ENCODE data around the gene CRABP1.

DNA sequence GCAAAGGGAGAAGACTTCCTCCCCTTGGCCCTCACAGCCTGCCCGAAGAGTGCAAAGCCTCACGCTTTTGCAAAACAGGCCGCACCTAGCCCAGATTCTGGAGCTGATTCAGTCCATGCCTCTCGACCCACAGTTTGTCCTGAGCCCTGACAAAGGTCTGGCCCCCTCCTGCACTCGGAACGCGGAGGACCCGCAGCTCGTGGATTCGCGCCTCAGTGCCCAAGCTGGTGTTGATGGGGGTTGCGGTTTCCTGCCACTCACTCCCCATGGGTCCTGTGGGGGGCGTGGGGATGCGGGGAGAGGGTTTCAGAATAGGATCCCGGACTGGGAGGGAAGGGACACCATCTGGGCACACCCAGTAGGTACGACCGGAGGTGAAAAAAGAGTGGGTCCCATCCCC, 594 bp upstream of the CRABP1 start:
- TF ChIP-seq POLR2AphosphoS5 (IDR thresholded peaks at IDR 0.05; ENCODE audit: low read depth, low read length) (no peak), TAF1 (IDR thresholded peaks at IDR 0.05; ENCODE audit: borderline replicate concordance, insufficient read depth, low read length) (no peak), FOXP2 (optimal IDR thresholded peaks at IDR 0.05; ENCODE audit: borderline replicate concordance, extremely low read depth, extremely low read length, insufficient read depth) (no peak), SIN3A (IDR thresholded peaks at IDR 0.05; ENCODE audit: borderline replicate concordance, insufficient read depth, low read length) (no peak)
- TF ChIP-seq, protein P1, sequence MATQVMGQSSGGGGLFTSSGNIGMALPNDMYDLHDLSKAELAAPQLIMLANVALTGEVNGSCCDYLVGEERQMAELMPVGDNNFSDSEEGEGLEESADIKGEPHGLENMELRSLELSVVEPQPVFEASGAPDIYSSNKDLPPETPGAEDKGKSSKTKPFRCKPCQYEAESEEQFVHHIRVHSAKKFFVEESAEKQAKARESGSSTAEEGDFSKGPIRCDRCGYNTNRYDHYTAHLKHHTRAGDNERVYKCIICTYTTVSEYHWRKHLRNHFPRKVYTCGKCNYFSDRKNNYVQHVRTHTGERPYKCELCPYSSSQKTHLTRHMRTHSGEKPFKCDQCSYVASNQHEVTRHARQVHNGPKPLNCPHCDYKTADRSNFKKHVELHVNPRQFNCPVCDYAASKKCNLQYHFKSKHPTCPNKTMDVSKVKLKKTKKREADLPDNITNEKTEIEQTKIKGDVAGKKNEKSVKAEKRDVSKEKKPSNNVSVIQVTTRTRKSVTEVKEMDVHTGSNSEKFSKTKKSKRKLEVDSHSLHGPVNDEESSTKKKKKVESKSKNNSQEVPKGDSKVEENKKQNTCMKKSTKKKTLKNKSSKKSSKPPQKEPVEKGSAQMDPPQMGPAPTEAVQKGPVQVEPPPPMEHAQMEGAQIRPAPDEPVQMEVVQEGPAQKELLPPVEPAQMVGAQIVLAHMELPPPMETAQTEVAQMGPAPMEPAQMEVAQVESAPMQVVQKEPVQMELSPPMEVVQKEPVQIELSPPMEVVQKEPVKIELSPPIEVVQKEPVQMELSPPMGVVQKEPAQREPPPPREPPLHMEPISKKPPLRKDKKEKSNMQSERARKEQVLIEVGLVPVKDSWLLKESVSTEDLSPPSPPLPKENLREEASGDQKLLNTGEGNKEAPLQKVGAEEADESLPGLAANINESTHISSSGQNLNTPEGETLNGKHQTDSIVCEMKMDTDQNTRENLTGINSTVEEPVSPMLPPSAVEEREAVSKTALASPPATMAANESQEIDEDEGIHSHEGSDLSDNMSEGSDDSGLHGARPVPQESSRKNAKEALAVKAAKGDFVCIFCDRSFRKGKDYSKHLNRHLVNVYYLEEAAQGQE (IDR thresholded peaks at IDR 0.05; ENCODE audit: insufficient read depth in 1 of 2, low read depth in 2 of 2, low read length in 2 of 2): no peak
